ENCODE measurements around the gene GHITM.

GHITM gene

DNA sequence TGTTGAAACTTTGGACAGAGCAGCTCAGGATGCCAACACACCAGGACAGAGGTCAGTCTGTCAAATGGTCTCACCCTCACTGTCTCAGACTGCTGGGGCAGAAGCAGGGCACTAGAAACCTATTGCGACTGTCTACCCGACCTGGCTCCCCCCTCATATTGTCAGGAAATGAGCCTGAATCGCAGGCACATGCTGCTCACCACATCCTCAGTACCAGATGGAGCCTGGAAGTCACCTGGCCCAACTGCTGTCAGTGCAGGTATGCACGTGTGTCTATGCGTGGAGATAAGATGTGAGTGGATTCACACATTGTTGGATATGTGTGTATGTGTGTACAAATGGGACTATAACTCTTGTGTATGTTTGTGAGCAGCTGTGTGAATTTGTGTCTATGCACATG, 51.8 kb downstream of the GHITM start:
- no peak overlapping the region for H3K27ac ChIP-seq
- TF ChIP-seq CTCF (IDR thresholded peaks at IDR 0.05) (no peak), ZFX (IDR thresholded peaks at IDR 0.05; ENCODE audit: borderline replicate concordance) (no peak)

GRCh38 chr10:84193327-84193726, 54.0 kb downstream of the GHITM start:
- H3K27ac ChIP-seq = no peak overlapping the region
- TF ChIP-seq ZFX (IDR thresholded peaks at IDR 0.05; ENCODE audit: borderline replicate concordance) = no peak
- no peak for TF ChIP-seq CTCF (IDR thresholded peaks at IDR 0.05)

- TF ChIP-seq CTCF (IDR thresholded peaks at IDR 0.05) = no peak
- no peak for TF ChIP-seq ZFX (IDR thresholded peaks at IDR 0.05; ENCODE audit: borderline replicate concordance)
These were observed 54.6 kb downstream of the GHITM start for GRCh38 chr10:84193846-84194423.

GRCh38 chr10:84194424-84195043, 55.2 kb downstream of the GHITM start, which contains the start of gene CDHR1:
Gene CDHR1 (plus strand): TSS chr10:84194537. CDS start chr10:84194761, 224 bp downstream.
- no peak within 1 kb of the TSS for H3K27ac ChIP-seq

More at GRCh38 chr10:84193846-84194423, 54.6 kb downstream of the GHITM start:
- no peak overlapping the region for H3K27ac ChIP-seq

DNA sequence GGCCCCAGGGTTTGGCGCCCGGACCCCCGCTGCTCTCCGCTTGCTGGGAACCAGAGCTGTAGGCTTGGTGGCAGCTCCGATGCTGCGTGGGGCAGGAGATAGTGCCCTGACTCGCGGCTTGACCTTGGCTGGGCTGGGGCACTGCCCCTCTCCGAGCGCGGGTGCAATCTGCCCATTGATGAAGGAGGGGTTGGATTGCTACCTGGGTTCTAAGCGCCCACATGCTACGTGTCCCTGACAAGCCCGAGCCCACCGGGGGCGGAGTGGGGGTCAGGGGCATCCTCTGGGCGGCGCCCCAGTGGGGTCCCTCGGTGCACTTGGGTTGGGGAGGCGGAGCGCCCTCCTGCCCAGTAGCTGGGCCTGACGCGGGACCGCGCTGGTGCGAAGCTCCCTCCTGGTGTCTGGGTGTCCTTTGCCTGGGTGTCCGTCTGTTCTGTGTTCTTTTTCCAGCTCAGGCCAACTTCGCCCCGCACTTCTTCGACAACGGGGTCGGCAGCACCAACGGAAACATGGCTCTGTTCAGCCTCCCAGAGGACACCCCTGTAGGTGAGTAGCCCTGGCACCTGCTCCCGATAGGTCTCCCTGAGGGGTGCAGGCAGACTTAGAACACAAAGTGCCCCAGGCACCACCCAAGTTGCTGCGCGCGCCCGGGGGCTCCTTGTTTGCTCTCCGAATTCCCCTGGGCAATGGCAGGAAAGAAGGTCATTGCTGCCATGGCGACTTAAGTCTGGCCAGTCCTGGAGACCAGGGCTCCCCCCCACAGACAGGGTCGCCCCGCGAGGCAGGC, 55.9 kb downstream of the GHITM start:
- H3K27ac ChIP-seq = no peak overlapping the region
- TF ChIP-seq CTCF (IDR thresholded peaks at IDR 0.05) = no peak

More at GRCh38 chr10:84194424-84195043, 55.2 kb downstream of the GHITM start, which contains the start of gene CDHR1:
- TF ChIP-seq ZFX (IDR thresholded peaks at IDR 0.05; ENCODE audit: borderline replicate concordance) = no peak
- no peak for TF ChIP-seq CTCF (IDR thresholded peaks at IDR 0.05)

DNA sequence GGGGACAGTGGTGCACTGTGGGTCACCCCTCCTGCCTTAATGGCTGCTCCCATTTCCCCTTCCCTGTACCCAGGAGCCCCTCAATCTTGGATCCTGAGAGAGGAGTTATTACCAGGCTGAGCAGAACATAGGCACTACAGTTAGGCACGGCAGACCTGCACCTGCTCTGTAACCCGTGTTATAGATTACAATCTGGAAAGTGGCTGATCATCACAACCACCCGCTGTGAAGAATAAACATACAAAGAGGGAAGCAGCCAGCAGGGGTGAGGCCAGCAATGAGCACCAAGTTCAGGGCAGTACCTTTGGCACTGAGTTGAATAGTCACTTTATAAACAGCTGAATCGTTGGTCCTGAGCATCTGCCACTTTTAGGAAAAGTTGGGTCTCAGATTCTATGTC, 56.8 kb downstream of the GHITM start:
- no peak overlapping the region for H3K27ac ChIP-seq
- TF ChIP-seq CTCF (IDR thresholded peaks at IDR 0.05) (no peak), ZFX (IDR thresholded peaks at IDR 0.05; ENCODE audit: borderline replicate concordance) (no peak)

DNA sequence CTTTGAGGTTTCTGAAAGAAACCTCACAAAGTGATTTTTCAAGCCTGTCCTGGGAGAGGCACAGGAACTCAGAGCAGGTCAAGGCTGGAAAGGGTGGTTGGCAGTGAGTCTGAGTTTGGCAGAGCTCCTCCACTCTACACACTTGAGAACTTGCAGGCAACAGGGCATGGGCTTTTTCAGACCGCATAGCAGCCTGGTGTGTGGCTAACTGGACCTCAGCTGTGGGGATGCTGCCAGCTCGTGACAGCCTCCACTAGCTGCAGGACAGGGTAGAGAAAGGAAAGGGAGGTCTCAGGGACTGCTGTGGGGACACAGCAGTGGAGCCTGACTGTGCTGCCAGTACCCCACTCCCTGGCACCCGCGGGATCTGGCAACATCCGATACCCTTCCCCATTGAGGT, 57.6 kb downstream of the GHITM start:
- no peak overlapping the region for H3K27ac ChIP-seq
- TF ChIP-seq ZFX (IDR thresholded peaks at IDR 0.05; ENCODE audit: borderline replicate concordance) = no peak
- TF ChIP-seq CTCF (IDR thresholded peaks at IDR 0.05) = no peak

Measured in 22Rv1 (cell line).